Parathyroid adenoma (tissue), 2 donors: ENCODE results near the gene EIF3I.

Experiments
- H2AFZ ChIP-seq: fragments of 300-600 bp; sonication (generic); one replicate; pipeline ENCODE4 v1.7.0; 2017; ENCODE audit warnings: antibody characterized with exemption, mild to moderate bottlenecking
- H3K27ac ChIP-seq: fragments of 300-600 bp; sonication (generic); one replicate; pipeline ENCODE4 v1.7.0; 2017
- H3K27me3 ChIP-seq: fragments of 300-600 bp; sonication (generic); one replicate; pipeline ENCODE4 v1.7.0; 2017; ENCODE audit warnings: low read length; ENCODE audit not compliant: control insufficient read depth, insufficient read depth
- H3K36me3 ChIP-seq: fragments of 300-600 bp; sonication (generic); one replicate; pipeline ENCODE4 v1.7.0; 2017; ENCODE audit warnings: low read length; ENCODE audit not compliant: control insufficient read depth, insufficient read depth
- H3K4me1 ChIP-seq: fragments of 300-600 bp; sonication (generic); one replicate; pipeline ENCODE4 v1.7.0; 2017; ENCODE audit warnings: control low read depth
- H3K4me2 ChIP-seq: fragments of 300-600 bp; sonication (generic); one replicate; pipeline ENCODE4 v1.7.0; 2017; ENCODE audit warnings: low read length
- H3K4me3 ChIP-seq: fragments of 300-600 bp; sonication (generic); one replicate; pipeline ENCODE4 v1.7.0; 2017; ENCODE audit warnings: low read depth, low read length
- H3K79me2 ChIP-seq: fragments of 300-600 bp; sonication (generic); one replicate; pipeline ENCODE4 v1.7.0; 2017; ENCODE audit warnings: control low read depth
- H3K9ac ChIP-seq: fragments of 300-600 bp; sonication (generic); one replicate; pipeline ENCODE4 v1.7.0; 2017; ENCODE audit warnings: mild to moderate bottlenecking
- H3K9me3 ChIP-seq: fragments of 300-600 bp; sonication (generic); one replicate; pipeline ENCODE4 v1.7.0; 2017; ENCODE audit warnings: low read length; ENCODE audit not compliant: control insufficient read depth
- CTCF ChIP-seq: fragments of 300-600 bp; sonication (generic); IDR thresholded peaks from one replicate; pipeline ENCODE4 v1.7.0; 2017; ENCODE audit warnings: antibody characterized with exemption, mild to moderate bottlenecking
- donor health status: primary hyperparathyroidism.

Gene EIF3I

GRCh38 chr1:32275424-32275823 lies 53.2 kb downstream of the EIF3I start:
- Histone ChIP-seq H3K4me1 (no peaks in the 10 kb centered on the region), H2AFZ (no peak overlapping the region), H3K4me2 (no peak overlapping the region), H3K9ac (no peak overlapping the region), H3K27ac (no peak overlapping the region), H3K79me2 (no peaks in the 10 kb centered on the region), H3K4me3 (no peak overlapping the region), H3K36me3 (no peaks in the 10 kb centered on the region), H3K27me3 (no peaks in the 10 kb centered on the region), H3K9me3 (no peaks in the 10 kb centered on the region)
- TF ChIP-seq CTCF = no peak

- Histone ChIP-seq H3K4me2 (no peak overlapping the region), H2AFZ (no peak overlapping the region), H3K36me3 (no peaks in the 10 kb centered on the region), H3K4me1 (no peaks in the 10 kb centered on the region), H3K9ac (no peak overlapping the region), H3K9me3 (no peaks in the 10 kb centered on the region), H3K27ac (no peak overlapping the region), H3K79me2 (no peaks in the 10 kb centered on the region), H3K27me3 (no peaks in the 10 kb centered on the region), H3K4me3 (no peak overlapping the region)
- no peak for TF ChIP-seq CTCF
Measured at GRCh38 chr1:32276032-32276782, 54.0 kb downstream of the EIF3I start.
